ENCODE measurements around the gene ANKRD13D. TPM values are rescaled to one million over a fixed set of nuclear protein-coding genes. Genes with fewer than 3 reads are reported as not detected.

Gene ANKRD13D
- total RNA-seq, 1 experiment from 2014 or later: 51.8 TPM

DNA sequence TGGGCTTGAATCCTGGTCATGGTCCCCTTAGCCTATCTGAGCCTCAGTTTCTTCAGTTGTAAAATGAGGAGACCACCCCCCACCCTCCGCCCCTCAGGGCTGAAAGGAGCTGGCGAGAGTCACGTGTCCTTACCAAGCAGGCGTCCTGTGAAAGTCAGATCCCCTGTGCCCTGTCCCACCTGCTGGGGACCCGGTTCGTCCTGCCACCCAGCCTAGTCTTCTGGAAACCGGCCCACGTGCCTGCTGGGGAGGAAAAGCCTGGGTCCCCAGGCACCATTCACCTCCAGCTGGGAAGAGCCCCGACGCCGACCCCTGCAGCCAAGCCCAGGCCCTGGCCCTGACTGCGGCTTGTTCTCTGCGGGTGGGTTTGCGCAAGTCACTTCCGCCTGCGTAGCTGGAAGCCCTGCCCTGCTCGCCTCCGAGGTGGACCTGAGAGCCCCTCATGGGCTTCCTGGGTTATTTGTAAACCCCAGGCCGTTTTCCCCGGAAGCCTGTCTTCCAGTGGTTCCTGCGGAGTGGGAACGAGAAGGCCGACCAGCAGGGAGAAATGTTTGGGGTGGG, 13.5 kb downstream of the ANKRD13D start:
- DNase-seq (ENCODE audit: low spot score): no peak

DNA sequence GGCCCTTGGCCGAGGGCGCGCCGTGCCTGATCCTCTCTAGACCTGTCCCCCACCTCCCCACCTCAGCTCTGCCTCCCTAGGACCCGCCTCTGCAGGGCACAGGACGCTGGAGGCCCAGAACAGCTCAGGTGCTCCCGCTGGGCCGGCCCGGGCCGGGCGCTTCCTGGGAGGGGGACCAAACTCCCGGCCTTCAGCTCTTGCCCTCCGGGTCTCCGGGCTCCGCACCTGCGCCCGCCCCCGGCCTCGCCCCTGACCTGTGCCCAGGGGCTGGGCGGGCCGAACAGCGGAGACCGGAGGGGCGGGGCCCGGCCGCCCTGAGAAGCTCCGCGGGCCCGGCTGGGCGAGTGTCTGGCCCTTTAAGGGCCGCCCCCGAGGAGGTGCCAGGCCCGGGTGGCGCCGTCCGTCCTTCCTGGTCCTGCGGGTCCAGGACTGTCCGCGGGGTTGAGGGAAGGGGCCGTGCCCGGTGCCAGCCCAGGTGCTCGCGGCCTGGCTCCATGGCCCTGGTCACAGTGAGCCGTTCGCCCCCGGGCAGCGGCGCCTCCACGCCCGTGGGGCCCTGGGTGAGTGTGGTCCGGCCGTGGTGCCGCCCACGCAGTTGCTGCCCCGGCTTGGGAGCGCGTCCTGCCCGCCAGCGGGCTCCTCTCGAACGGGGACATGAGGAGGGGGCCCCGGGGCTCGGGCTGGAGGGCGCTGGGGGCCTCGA, 14.2 kb downstream of the ANKRD13D start, which contains the start of gene SSH3:
Gene SSH3, plus strand, starts transcription at position 399 of the 703 bp plus-strand sequence. Its CDS starts 96 bp downstream, at position 495.
- DNase-seq (ENCODE audit: low spot score): no peak

GRCh38 chr11:67303835-67304411, 14.8 kb downstream of the ANKRD13D start:
- DNase-seq (ENCODE audit: low spot score): no peak

DNA sequence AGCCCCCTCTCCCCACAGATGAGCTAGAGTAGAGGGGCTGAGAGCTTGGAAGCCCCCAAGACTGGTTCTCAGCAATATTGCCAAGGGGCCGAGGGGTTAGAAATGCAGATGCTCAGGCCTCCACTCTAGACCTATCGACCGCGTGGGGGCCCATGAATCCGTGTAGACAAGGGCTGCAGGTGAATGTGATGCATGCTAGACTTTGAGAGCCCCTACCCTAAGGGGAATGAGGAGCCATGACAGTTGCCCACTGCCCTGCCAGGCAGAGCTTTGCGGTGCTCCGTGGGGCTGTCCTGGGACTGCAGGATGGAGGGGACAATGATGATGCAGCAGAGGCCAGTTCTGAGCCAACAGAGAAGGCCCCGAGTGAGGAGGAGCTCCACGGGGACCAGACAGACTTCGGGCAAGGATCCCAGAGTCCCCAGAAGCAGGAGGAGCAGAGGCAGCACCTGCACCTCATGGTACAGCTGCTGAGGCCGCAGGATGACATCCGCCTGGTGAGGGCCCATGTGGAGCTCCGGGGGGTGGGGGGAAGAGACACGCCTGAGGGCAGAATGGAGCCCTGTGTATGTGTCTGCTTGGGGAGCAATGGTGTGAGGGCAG, 15.5 kb downstream of the ANKRD13D start:
- DNase-seq (ENCODE audit: low spot score): no peak

- DNase-seq (ENCODE audit: low spot score): no peak
These were observed 17.9 kb downstream of the ANKRD13D start for GRCh38 chr11:67306769-67307544.

DNA sequence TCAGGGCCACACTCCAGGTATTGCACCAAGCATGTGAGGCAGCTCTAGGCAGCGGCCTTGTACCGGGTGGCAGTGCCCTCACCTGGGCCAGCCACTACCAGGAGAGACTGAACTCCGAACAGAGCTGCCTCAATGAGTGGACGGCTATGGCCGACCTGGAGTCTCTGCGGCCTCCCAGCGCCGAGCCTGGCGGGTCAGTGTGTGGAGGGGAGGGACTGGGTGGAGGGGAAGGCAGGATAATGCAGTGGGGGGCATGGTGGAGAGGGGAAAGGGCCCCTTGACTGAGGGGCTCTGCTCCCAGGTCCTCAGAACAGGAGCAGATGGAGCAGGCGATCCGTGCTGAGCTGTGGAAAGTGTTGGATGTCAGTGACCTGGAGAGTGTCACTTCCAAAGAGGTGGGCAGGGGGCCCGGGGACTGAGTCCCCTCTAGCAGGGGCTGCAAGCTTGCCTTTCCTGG, 18.5 kb downstream of the ANKRD13D start:
- no peak for DNase-seq (ENCODE audit: low spot score)

DNA sequence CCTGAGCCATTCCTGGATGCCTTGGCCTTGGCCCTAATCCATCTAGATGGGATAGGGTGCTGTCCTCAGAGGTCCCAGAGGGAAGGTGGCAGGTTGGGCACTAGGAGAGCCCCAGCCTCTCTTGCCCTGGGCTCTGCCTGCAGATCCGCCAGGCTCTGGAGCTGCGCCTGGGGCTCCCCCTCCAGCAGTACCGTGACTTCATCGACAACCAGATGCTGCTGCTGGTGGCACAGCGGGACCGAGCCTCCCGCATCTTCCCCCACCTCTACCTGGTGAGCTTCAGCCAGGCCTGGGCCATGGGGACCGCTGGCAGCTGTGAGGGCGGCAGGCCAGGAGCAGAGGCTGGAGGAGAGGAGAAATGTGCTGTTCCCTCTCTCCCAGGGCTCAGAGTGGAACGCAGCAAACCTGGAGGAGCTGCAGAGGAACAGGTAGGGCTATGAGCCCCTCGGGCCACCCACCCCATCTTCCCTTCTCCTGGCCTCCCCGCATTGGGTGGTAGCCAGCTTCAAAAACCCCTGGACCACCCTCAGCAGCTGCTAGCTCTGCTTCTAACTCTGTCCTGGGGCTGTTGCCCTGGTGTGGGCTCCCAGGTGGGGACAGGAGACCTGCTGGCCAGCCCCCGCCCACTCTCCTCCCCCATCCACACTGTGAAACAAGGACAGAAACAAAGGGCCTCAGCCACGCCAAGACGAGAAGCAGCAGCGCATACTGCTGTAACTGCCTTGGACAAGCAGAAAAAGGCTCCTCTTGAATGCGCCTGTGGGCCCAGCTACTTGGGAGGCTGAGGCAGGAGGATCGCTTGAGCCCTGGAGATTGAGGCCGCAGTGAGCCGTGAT, 19.1 kb downstream of the ANKRD13D start:
- DNase-seq (ENCODE audit: low spot score): no peak

DNA sequence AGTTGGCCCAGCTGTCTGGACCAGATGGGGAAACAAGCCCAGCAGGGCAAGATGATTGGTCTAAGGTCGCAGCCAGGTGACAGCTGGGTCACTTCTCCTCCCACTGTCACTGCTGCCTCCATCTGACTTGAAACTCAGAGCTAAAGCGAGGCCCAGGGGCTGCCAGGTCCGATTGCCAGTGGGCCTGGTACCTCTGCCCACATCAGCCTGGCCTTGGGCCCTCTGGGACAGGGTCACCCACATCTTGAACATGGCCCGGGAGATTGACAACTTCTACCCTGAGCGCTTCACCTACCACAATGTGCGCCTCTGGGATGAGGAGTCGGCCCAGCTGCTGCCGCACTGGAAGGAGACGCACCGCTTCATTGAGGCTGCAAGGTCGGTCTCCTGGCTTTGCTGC, 20.1 kb downstream of the ANKRD13D start:
- no peak for DNase-seq (ENCODE audit: low spot score)

GRCh38 chr11:67309661-67310061, 20.6 kb downstream of the ANKRD13D start:
- DNase-seq (ENCODE audit: low spot score): no peak

DNA sequence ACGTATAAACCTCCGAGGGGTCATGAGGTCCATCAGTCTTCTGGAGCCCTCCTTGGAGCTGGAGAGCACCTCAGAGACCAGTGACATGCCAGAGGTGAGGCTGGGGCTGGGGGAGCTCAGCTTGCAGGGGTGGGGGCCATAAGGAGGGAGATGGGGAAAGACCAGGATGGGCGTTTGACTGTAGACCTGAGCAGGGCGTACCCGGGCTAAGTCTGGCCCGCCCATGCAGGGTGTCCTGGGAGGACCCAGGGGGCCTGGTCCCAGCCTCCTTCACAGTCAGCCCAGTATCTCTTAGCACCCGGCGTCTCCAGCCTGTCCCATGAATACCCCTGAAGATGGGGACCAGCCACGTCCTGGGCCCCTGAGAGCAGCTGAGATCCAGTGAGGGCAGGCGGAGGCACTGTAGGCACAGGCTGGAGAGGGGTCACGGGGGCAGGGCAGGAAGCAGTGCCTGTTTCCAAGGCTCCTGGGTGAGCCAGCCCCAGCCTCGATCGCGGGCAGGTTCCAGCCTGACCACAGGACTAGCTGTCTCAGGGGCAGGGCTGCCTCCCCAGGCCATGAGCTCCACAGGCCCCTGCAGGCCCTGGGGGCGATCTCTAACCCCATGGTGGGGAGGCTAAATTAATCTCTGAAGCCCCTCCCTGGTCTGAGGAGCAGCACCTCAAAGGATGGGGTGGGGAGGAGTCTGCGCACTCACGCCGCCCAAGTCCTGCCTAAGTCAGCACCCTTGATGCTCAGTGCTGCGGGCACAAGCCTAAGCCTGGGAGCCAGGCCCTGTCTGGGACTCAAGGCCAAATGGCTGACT, 21.3 kb downstream of the ANKRD13D start:
- no peak for DNase-seq (ENCODE audit: low spot score)

DNA sequence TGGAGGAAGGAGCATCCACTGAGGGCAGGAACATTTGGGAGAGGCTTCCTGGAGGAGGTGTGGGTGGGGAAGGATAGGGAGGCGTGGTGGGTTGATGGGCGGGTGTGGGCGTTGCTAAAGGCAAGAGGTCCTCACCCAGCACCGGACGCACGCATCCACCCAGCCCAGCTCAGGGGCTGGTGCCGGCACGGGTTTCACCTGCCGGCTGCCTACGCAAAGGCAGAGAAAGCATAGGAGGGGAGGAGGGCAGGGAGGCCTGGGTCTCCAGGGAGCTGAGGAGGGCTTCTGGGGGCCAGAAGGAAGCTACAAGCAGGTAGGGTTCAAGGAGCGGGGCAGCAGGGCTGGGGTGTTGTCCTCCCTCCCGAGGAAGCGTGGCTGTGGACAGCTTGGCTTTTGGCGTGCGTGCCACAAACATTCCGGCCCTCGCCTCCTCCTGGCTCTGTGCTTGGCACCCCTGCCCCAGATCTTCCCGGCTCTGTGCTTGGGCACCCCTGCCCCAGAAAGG, 22.0 kb downstream of the ANKRD13D start:
- no peak for DNase-seq (ENCODE audit: low spot score)

GRCh38 chr11:67311556-67312082, 22.5 kb downstream of the ANKRD13D start:
- no peak for DNase-seq (ENCODE audit: low spot score)

GRCh38 chr11:67312187-67313021, 23.3 kb downstream of the ANKRD13D start:
- no peak for DNase-seq (ENCODE audit: low spot score)

DNA sequence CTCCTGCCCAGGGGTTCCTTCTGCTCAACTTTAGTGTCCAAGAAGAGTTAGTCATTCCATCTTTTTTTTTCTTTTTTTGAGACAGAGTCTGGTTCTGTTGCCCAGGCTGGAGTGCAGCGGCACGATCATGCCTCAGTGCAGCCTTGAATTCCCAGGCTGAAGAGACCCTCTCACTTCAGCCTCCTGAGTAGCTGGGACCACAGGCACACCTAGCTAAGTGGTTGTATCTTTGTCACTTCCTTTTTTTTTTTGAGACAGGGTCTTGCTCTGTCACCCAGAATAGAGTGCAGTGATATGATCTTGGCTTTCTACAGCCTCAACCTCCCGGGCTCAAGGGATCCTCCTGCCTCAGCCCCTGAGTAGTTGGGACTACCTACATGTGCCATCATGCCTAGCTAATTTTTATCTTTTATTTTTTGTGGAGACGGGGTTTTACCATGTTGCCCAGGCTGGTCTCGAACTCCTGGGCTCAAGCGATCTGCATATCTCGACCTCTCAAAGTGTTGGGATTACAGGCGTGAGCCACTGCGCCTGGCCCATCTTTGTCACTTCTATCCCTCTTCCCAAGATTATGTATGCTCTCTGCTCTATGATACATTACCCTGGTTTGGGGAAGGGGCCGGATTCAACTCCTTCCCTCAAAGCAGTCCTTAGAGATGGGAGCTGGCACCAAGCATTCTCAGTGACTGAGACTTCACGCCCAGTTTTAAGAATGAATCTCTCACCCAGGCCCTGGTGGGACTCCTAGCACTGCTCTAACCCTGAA, 24.2 kb downstream of the ANKRD13D start:
- no peak for DNase-seq (ENCODE audit: low spot score)

DNA sequence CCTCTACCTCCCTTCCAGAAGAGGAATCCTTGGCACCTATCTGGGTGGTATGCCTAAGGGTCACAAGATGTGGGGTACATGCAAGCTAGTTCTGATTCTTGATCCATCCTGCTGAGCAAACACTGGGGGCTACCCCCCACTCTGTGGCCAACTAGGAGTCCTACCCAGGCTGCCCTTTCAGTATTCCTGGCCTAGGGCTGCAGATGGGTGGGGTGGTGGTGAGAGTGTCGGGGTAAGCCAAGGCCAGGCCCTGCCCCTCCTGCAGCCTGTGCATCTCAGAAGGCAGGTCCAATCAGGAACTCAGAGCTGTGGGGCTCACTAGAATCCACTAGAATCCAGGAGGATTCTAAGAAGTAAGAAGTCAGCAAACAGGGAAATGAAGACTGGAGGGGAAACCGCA, 25.1 kb downstream of the ANKRD13D start:
- DNase-seq (ENCODE audit: low spot score): no peak

DNA sequence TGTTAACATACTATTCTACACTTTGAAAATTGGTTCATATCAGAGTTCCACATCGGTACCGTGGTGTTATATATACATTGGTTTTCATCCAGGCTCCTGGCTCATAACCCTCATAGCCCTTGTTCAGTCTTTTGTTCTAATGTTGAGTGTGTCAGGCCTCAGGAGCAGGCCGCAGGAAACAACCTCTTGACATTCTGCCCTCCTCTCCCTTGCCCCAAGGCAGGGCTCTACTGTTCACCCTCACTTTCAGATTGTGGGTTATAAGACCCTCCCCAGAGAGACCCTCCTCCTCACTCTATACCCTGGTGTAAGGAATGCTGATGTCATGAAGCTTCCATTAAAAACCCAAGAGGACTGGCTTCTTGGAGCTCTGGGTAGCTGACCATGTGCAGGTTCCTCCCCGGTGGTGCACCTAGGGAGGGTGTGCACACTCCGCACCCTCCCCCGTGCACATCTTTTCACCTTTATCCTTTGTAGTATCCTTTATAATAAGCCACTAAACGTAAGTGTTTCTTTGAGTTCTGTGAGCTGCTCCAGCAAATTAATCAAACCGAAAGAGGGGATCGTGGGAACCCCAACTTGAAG, 26.3 kb downstream of the ANKRD13D start:
- DNase-seq (ENCODE audit: low spot score): no peak

- no peak for DNase-seq (ENCODE audit: low spot score)
These were observed 27.7 kb downstream of the ANKRD13D start for GRCh38 chr11:67316882-67317204.

Measured in A172 (cell line).